GM15510 (cell line): Measurements from ENCODE around the gene MOCS1.

Source experiments
- POLR2A ChIP-seq: IDR thresholded peaks from 3 replicates; pipeline ENCODE4 v1.6.1; 2011; ENCODE audit warnings: borderline replicate concordance; ENCODE audit not compliant: insufficient read length; ENCODE audit errors: extremely low read depth

Gene MOCS1

DNA sequence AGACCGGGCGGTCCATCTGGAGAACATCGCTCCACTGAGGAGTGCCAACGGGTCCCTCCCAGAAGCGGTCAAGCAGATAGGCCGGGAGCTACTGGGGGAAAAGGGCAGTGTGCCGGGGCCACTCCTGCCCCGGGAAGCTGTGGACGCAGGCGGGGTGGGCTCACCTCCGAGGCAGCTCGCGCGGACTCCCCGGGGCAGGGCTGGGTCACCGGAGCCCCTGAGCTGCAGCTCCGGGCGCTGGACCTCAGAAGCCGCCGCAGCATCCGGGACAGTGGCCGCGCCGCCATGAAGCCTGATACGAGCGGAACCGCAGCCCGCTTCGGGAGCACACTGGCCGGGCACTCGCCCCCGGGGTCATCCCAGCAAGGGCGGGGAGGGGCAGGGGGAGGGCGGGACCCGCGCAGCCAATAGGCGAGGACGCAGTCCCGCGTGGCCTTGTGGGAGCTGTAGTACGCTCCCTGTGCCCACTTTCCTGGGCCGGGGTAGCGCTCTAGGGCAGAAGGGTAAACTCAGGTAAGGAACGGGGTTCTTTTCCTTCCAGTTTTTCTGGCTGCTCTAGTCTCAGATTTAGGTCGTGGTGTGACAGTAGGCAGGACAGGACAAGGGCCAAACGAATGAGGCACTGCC lies at the start of gene MOCS1:
Gene MOCS1, minus strand, starts transcription at position 332 of the 627 bp plus-strand sequence. Its CDS starts 45 bp downstream, at position 287.
- TF ChIP-seq POLR2A, result no peak

- no peak for TF ChIP-seq POLR2A
Observed at GRCh38 chr6:39984051-39984450, 49.8 kb upstream of the MOCS1 start.

- no peak for TF ChIP-seq POLR2A
Observed at GRCh38 chr6:39983193-39983592, 48.9 kb upstream of the MOCS1 start.

DNA sequence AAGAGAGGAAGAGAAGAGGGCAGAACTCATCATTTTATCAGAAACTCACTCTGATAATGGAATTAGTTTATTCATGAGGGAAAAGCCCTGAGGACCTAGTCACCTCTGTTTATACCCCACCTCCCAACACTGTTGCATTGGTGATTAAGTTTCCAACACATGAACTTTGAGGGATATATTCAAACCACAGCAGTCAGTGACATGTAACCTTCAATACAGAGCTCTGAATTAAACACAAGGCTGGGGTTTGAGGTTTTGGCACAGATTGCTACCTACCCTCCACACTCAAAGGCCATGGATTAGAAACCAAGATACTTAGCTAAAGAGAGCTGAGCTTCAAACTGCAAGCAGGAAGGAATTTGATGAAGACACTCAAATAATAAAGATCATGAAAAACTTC lies 48.5 kb upstream of the MOCS1 start:
- no peak for TF ChIP-seq POLR2A

GRCh38 chr6:39980839-39981580 lies 46.7 kb upstream of the MOCS1 start:
- no peak for TF ChIP-seq POLR2A

DNA sequence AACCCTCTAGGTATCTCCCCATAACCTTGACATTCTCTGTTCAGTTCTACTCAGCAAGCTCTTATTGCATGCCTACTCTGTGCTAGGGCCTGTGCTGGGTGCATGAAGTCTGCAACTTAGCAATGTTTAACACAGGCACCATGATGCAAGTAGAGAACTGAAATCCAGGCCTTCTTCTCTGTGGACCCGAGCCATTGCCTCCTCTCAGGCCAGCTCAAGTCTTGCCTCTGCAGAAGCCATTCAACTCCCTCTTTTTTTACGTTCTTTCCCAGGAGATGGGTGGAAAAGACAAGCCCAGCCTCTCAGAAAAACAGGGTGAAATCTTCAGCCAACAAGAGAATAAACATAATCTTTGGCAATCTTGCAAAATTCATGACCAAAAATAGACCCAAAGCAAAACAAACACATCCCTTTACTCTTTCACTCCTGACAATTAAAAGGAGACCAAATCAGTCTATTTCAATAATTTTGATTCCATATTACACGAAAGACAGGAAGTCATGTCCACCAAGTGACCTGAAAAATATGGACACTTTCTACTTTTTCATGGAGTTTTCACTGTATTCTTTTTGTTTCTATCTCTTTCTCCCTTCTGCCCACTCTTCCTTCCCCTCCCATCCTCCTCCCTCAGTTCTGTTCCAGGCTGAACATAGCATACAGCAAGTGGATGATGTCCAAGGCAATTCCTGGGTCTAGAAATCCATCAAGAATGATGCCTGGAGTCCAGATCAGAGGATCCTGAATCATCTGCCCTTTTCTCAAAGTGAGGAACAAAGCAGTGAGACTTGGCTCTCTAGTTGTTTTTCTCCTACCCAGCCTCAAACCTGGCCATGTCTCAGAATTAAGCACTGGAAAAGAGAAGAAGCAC lies 45.4 kb upstream of the MOCS1 start:
- TF ChIP-seq POLR2A, result no peak

DNA sequence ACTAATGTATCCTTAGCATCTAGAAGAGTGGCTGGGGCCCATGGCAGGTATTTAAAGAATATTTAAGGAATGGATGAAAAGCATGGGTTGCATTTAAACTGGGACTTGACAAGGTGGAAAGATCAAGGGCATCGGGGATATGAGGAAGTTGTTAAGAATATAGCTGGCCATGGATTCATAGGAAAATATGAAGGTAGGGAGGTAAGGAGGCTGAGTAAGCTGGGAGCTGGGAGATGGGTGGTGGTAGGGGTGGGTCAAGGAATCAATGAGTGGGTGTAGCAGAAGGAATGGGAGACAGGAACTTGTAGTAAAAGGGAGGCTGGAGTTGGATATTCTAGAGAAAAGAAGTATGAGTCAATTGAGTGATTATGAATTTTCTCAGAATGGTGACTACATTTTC lies 44.0 kb upstream of the MOCS1 start:
- TF ChIP-seq POLR2A, result no peak

DNA sequence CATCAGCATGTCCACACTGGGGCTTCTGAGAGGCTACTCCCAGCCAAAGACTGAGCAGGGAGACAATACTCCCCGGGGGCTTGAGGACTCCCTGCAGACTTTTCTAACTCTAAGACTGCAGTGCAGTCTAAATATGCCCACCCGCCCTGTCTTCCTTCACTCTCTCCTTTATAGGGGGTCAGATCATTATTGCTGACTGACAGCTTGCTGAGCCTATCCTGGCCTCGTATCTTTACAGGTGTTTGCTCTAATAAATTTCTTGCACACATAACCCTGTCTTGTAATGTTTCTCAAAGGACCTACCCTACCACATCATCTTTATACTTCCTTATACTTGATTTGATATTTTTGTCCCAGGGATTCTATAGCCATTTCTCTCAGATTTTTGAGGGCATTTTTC lies 39.4 kb upstream of the MOCS1 start:
- TF ChIP-seq POLR2A, result no peak

DNA sequence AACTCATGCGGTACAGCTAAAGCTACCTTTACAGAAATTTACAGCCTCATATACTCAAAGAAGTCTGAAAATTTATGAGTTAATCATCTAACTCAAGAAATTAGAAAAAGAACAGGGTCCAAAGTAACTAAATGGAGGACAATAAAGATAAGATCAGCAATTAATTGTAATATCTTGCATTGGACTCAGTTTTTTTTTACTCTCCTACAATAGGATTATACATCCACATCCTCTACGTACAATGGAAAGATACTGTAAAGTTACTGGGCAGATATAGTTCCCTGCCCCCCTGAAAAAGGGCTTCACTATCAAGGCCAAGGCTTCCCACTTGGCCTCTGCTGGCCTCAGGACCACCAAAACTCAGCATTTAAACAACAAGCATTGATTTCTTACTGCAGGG lies 31.5 kb upstream of the MOCS1 start:
- no peak for TF ChIP-seq POLR2A

- no peak for TF ChIP-seq POLR2A
Observed at GRCh38 chr6:39964530-39964929, 30.3 kb upstream of the MOCS1 start.

DNA sequence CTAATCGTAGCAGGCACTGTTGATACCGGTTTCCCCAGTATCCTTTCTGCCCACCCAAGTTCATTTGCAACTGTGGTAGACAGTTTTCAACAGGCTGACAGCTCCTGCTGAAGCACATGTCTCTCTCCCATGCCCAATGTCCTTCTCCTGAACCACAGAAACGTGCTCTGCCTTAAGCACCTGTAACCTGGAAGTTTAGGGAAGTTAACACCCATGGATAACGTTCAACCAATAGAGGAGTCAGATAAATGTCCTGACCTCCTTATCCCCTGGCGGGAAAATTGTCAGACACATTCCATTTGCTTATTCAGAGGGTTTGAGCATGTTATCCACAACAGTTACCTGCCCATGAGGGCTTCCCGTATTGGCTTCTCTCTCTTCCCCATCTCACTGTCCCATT lies 29.8 kb upstream of the MOCS1 start:
- no peak for TF ChIP-seq POLR2A

DNA sequence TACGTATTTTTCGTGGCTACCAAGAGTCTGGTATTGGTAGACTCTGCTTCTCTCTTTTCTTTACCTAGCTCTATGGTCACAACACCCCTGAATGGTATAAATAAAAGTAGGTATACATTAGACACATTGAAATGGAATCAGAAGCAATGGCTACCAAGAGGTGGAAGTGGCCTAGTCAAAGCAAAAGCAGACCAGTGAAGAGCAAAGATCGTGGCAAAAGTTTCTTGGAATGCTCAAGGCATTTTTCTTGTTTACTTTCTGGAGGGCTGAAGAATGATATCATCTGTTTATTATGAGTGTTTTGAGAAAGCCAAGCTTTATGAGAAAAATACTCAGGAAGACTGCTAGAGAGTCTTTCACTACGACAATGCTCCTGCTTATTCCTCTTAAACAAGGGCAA lies 28.6 kb upstream of the MOCS1 start:
- no peak for TF ChIP-seq POLR2A

DNA sequence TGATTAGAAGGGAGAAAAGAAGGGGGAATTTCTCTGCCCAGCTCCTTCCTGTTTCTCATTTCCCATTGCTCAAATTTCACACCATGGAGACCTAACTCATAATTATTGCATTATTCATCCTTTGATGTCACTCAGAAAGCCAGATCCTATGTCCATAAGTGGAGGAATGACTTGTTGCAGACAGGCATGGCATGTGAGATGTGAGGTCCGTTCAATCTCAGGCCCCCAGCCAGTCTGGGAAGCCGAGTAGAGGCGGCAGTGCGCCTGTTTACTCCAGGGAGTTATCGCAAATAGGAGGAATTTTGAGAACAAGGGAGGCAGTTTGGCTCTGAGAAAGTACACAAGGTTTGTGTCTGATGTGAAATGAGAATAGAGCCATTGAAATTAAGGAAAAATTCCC lies 26.9 kb upstream of the MOCS1 start:
- TF ChIP-seq POLR2A, result no peak

DNA sequence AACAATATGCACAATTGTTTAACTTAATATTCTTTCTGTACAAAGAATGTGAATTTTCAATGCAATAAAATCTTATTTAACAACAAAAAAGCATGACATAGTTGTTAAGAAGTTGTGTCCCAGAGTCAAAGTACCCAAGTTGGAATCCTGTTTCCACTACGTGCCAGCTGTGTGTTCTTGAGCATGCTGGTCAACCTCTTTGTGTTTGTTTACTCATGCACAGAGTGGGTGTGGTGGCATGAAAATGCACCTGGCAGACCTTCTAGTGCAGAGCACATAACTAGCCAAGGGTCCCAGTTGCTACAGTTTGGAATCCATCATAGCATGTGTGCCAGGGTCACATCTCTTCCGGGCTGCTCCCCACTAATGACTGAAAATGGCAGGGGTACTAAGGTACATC lies 24.7 kb upstream of the MOCS1 start:
- no peak for TF ChIP-seq POLR2A

- TF ChIP-seq POLR2A, result no peak
Observed at GRCh38 chr6:39956936-39957335, 22.7 kb upstream of the MOCS1 start.
